Activated B cell treated with CpG ODN at 0.5 μM for 24 hours (primary cell): Measurements from ENCODE around the gene GPR108. TPM values are rescaled to one million over a fixed set of nuclear protein-coding genes. Genes with fewer than 3 reads are reported as not detected.

Experiments
- ATAC-seq: fragments of 200-7000 bp; cut with Tn5 transposase; one replicate; pipeline ENCODE4 v1.10.0; 2021; ENCODE audit warnings: low read depth, mild to moderate bottlenecking, moderate library complexity
- CTCF ChIA-PET: fragments of 350-600 bp; sonication (Branson Sonifier 250); formaldehyde crosslinking; loops from one replicate; lab custom pipeline; 2021; ENCODE audit warnings: antibody characterized with exemption; lab: Charles Lee
- POLR2A ChIA-PET: fragments of 350-600 bp; sonication (Branson Sonifier 250); formaldehyde crosslinking; loops from one replicate; lab custom pipeline; 2021; ENCODE audit warnings: antibody characterized with exemption; lab: Charles Lee
- DNase-seq: peaks from one replicate; pipeline ENCODE4 v3.0.0; 2022
- H3K27ac Mint-ChIP-seq: one replicate; pipeline ENCODE4 v1.8.0; 2020; ENCODE audit warnings: mixed read lengths
- H3K27me3 Mint-ChIP-seq: one replicate; pipeline ENCODE4 v1.8.0; 2021; ENCODE audit warnings: mixed read lengths
- H3K36me3 Mint-ChIP-seq: one replicate; pipeline ENCODE4 v1.8.0; 2021; ENCODE audit warnings: low read depth, mixed read lengths
- H3K4me1 Mint-ChIP-seq: one replicate; pipeline ENCODE4 v1.8.0; 2021; ENCODE audit warnings: mixed read lengths
- H3K4me3 Mint-ChIP-seq: one replicate; pipeline ENCODE4 v1.8.0; 2020; ENCODE audit warnings: mild to moderate bottlenecking, mixed read lengths
- H3K9me3 Mint-ChIP-seq: one replicate; pipeline ENCODE4 v1.8.0; 2020; ENCODE audit warnings: mixed read lengths
- CTCF ChIP-seq: fragments of 200-600 bp; IDR thresholded peaks from one replicate; pipeline ENCODE4 v1.8.0; 2022; ENCODE audit warnings: antibody characterized with exemption, mild to moderate bottlenecking
- intact Hi-C: fragments of 100-400 bp; cut with micrococcal nuclease; formaldehyde crosslinking; loops from one replicate; pipeline ENCODE4 v1.15.1; 2024
- total RNA-seq: library from RNA; stranded (reverse); gene quantifications from 2 replicates; pipeline ENCODE4 v1.2.3, GENCODE V29; 2022

The GPR108 gene
- total RNA-seq, 1 donor from 2014 or later: 55.6 TPM

- POLR2A ChIA-PET: no interaction called here
- intact Hi-C loops: no loop called here
- Mint-ChIP-seq H3K36me3 (no peaks in the 10 kb centered on the region), H3K4me3 (no peak overlapping the region), H3K27ac (no peak overlapping the region), H3K9me3 (peaks cover 1% of the 10 kb centered on the region), H3K27me3 (peaks cover 6% of the 10 kb centered on the region), H3K4me1 (no peaks in the 10 kb centered on the region)
- CTCF ChIA-PET: no interaction called here
- ATAC-seq (no peak), DNase-seq (no peak)
- no peak for TF ChIP-seq CTCF
These were observed 43.7 kb downstream of the GPR108 start for GRCh38 chr19:6693681-6694080.

GRCh38 chr19:6693056-6693471, 44.3 kb downstream of the GPR108 start:
- Mint-ChIP-seq H3K36me3 (no peaks in the 10 kb centered on the region), H3K9me3 (peaks cover 3% of the 10 kb centered on the region), H3K4me1 (no peaks in the 10 kb centered on the region), H3K4me3 (no peak overlapping the region), H3K27me3 (peaks cover 6% of the 10 kb centered on the region), H3K27ac (no peak overlapping the region)
- ATAC-seq (no peak), DNase-seq (no peak)
- TF ChIP-seq CTCF: no peak
- intact Hi-C loops: no loop called here
- ChIA-PET CTCF (no interaction called here), POLR2A (interaction anchor here (0.7 kb wide), 1 partner anchor 171 kb away, joined by 4 read pairs; no protein-coding TSS in a partner anchor)

GRCh38 chr19:6692027-6692426, 45.4 kb downstream of the GPR108 start:
- CTCF ChIA-PET: no interaction called here
- Mint-ChIP-seq H3K4me1 (no peaks in the 10 kb centered on the region), H3K36me3 (no peaks in the 10 kb centered on the region), H3K9me3 (peaks cover 3% of the 10 kb centered on the region), H3K4me3 (no peak overlapping the region), H3K27me3 (peaks cover 6% of the 10 kb centered on the region), H3K27ac (no peak overlapping the region)
- intact Hi-C loops: no loop called here
- POLR2A ChIA-PET: no interaction called here
- ATAC-seq: no peak
- TF ChIP-seq CTCF: no peak
- no peak for DNase-seq

GRCh38 chr19:6691342-6691741, 46.0 kb downstream of the GPR108 start:
- H3K27me3 Mint-ChIP-seq: peaks cover 6% of the 10 kb centered on the region
- peaks cover 3% of the 10 kb centered on the region for H3K9me3 Mint-ChIP-seq
- no peak overlapping the region for H3K4me3 Mint-ChIP-seq
- intact Hi-C loops: no loop called here
- DNase-seq (no peak), ATAC-seq (no peak)
- H3K36me3 Mint-ChIP-seq: no peaks in the 10 kb centered on the region
- no peak for TF ChIP-seq CTCF
- no peak overlapping the region for H3K27ac Mint-ChIP-seq
- ChIA-PET CTCF (no interaction called here), POLR2A (no interaction called here)
- H3K4me1 Mint-ChIP-seq: no peaks in the 10 kb centered on the region

GRCh38 chr19:6690160-6690885, 47.1 kb downstream of the GPR108 start:
- Mint-ChIP-seq H3K4me3 (no peak overlapping the region), H3K9me3 (peaks cover 3% of the 10 kb centered on the region), H3K27me3 (peaks cover 6% of the 10 kb centered on the region), H3K4me1 (no peaks in the 10 kb centered on the region), H3K36me3 (no peaks in the 10 kb centered on the region), H3K27ac (no peak overlapping the region)
- no peak for TF ChIP-seq CTCF
- no peak for ATAC-seq
- no peak for DNase-seq
- ChIA-PET POLR2A (no interaction called here), CTCF (no interaction called here)
- intact Hi-C loops: no loop called here
